Gastrocnemius medialis (tissue), 4 donors: ENCODE data around the gene CCT7. TPM values are rescaled to one million over a fixed set of nuclear protein-coding genes. Genes with fewer than 3 reads are reported as not detected.

Experiments used
- ATAC-seq, 2 donors: fragments of 150-250 bp; one replicate each; pipeline ENCODE4 v1.9.1; 2016
- DNase-seq, 2 donors: peaks; one replicate each; pipeline ENCODE4 v3.0.0-alpha.2; 2019
- H3K27ac ChIP-seq, 4 donors: fragments of 200-600 bp; sonication (generic); 1 replicate in 1 of 4; 2 replicates in 3 of 4; pipeline ENCODE4 v1.5.1; 2016 to 2018; ENCODE audit warnings: mild to moderate bottlenecking in 2 of 4, moderate library complexity in 1 of 4
- H3K27me3 ChIP-seq, 3 donors: fragments of 200-600 bp; sonication (generic) in 2 of 3; 1 replicate in 1 of 3; 2 replicates in 2 of 3; pipeline versions ENCODE4 v1.5.1 to v1.6.0; 2016 to 2019; ENCODE audit warnings: mild to moderate bottlenecking in 1 of 3, moderate library complexity in 1 of 3
- H3K36me3 ChIP-seq, 2 donors: fragments of 200-600 bp; sonication (generic) in 1 of 2; one replicate each; pipeline ENCODE4 v1.5.1; 2017 to 2018
- H3K4me1 ChIP-seq, 2 donors: fragments of 200-600 bp; sonication (generic) in 1 of 2; one replicate each; pipeline ENCODE4 v1.5.1; 2016 to 2017; ENCODE audit warnings: mild to moderate bottlenecking in 2 of 2
- H3K4me3 ChIP-seq, 4 donors: fragments of 200-600 bp; sonication (generic) in 3 of 4; 1 replicate in 1 of 4; 2 replicates in 3 of 4; pipeline ENCODE4 v1.5.1; 2016 to 2019; ENCODE audit warnings: mild to moderate bottlenecking in 2 of 4
- H3K9me3 ChIP-seq, 3 donors: fragments of 200-600 bp; sonication (generic) in 2 of 3; 1 replicate in 1 of 3; 2 replicates in 2 of 3; pipeline ENCODE4 v1.5.1; 2016 to 2019
- POLR2A ChIP-seq, 2 donors: fragments of 450-650 bp; IDR thresholded peaks; one replicate each; pipeline ENCODE4 v1.6.1; 2017; ENCODE audit warnings: antibody characterized with exemption in 2 of 2, mild to moderate bottlenecking in 2 of 2, moderate library complexity in 2 of 2
- in situ Hi-C, 4 donors: fragments of 200-750 bp; cut with MboI; loops; one replicate each; pipeline versions ENCODE4 v1.15.0 to v1.8.0; 2017; ENCODE audit warnings: low sequenced_read_pairs in 4 of 4
- intact Hi-C: fragments of 100-400 bp; cut with DNase I; formaldehyde crosslinking; loops from one replicate; pipeline ENCODE4 v1.15.1; 2023; ENCODE audit warnings: low total_unique reads
- total RNA-seq, 4 donors: library from RNA; depleted of rRNA; stranded (reverse); fragments of >200 nt; gene quantifications; one replicate each; pipeline versions ENCODE4 v1.1.0 to v1.2.3, GENCODE V29; 2016
- TF ChIP-seq, protein P1 (sequence below), 5 experiments: fragments of 450-650 bp in 3 of 5; fragments of 200-600 bp in 2 of 5; sonication (generic) in 2 of 5; IDR thresholded peaks in 4 of 5; conservative IDR thresholded peaks in 1 of 5; 1 replicate in 4 of 5; 2 replicates in 1 of 5; pipeline ENCODE4 v1.5.1; 2016 to 2019; ENCODE audit warnings: antibody characterized with exemption in 5 of 5, mild to moderate bottlenecking in 3 of 5, moderate library complexity in 3 of 5

CCT7 gene
- total RNA-seq, 4 donors from 2014 or later: 215 to 334 (median 284) TPM

DNA sequence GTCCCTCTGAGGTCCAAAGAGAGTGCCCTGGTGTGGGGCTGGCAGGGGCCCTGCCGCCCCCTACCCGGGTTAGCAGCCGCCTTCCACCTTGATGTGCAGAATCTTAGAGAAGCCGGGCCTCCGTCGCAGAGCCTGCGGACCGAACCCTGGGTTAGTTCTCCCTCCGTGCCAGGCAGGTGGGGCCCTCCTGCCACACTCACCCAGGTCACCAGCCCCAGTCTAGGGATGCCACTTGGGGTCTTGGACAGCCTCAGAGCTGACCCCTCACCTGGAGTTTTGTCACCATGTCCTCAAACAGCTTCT, 24.8 kb downstream of the CCT7 start:
- no peak for TF ChIP-seq POLR2A (IDR thresholded peaks at IDR 0.05)
- TF ChIP-seq, protein P1, sequence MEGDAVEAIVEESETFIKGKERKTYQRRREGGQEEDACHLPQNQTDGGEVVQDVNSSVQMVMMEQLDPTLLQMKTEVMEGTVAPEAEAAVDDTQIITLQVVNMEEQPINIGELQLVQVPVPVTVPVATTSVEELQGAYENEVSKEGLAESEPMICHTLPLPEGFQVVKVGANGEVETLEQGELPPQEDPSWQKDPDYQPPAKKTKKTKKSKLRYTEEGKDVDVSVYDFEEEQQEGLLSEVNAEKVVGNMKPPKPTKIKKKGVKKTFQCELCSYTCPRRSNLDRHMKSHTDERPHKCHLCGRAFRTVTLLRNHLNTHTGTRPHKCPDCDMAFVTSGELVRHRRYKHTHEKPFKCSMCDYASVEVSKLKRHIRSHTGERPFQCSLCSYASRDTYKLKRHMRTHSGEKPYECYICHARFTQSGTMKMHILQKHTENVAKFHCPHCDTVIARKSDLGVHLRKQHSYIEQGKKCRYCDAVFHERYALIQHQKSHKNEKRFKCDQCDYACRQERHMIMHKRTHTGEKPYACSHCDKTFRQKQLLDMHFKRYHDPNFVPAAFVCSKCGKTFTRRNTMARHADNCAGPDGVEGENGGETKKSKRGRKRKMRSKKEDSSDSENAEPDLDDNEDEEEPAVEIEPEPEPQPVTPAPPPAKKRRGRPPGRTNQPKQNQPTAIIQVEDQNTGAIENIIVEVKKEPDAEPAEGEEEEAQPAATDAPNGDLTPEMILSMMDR (IDR thresholded peaks at IDR 0.05 in 4 of 5, conservative IDR thresholded peaks at IDR 0.05 in 1 of 5): no peak
- intact Hi-C loops: no loop called here

DNA sequence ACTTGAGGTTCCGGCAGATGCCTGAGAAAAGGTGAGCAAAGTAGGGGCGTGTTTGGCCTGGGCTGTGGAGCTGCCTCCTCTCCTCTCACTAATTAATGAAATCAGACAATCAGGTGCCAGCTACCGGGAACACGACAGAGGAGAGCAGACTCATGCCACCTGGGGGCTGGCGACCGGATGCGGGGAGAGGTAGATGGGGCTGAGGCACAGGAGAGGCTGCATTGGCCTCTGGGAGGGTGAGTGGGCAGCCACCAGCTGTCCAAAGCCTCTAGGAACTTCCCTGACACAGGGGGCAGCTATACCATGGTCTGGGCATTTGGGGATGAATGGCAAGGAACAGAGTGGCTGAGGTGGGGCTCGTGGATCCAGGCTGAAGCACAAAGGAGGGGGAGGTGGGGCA, 25.2 kb downstream of the CCT7 start:
- DNase-seq: no peak
- intact Hi-C loops (no loop called here), in situ Hi-C loops (no loop called here)
- no peaks in the 10 kb centered on the region for H3K9me3 ChIP-seq
- H3K27me3 ChIP-seq: no peaks in the 10 kb centered on the region
- TF ChIP-seq POLR2A (IDR thresholded peaks at IDR 0.05): no peak
- TF ChIP-seq, protein P1 (IDR thresholded peaks at IDR 0.05 in 4 of 5, conservative IDR thresholded peaks at IDR 0.05 in 1 of 5): no peak
- H3K4me1 ChIP-seq: no peaks in the 10 kb centered on the region
- H3K4me3 ChIP-seq: no peak overlapping the region
- H3K27ac ChIP-seq: no peak overlapping the region
- no peak for ATAC-seq
- H3K36me3 ChIP-seq: peaks cover 0 to 8% of the 10 kb centered on the region in 2 donors

More for the DNA sequence above, 24.8 kb downstream of the CCT7 start:
- Histone ChIP-seq H3K4me3 (no peak overlapping the region), H3K36me3 (peaks cover 0 to 12% of the 10 kb centered on the region in 2 donors), H3K27ac (no peak overlapping the region), H3K9me3 (no peaks in the 10 kb centered on the region), H3K27me3 (no peaks in the 10 kb centered on the region), H3K4me1 (no peaks in the 10 kb centered on the region)
- no peak for ATAC-seq
- DNase-seq: no peak
- in situ Hi-C loops: no loop called here

DNA sequence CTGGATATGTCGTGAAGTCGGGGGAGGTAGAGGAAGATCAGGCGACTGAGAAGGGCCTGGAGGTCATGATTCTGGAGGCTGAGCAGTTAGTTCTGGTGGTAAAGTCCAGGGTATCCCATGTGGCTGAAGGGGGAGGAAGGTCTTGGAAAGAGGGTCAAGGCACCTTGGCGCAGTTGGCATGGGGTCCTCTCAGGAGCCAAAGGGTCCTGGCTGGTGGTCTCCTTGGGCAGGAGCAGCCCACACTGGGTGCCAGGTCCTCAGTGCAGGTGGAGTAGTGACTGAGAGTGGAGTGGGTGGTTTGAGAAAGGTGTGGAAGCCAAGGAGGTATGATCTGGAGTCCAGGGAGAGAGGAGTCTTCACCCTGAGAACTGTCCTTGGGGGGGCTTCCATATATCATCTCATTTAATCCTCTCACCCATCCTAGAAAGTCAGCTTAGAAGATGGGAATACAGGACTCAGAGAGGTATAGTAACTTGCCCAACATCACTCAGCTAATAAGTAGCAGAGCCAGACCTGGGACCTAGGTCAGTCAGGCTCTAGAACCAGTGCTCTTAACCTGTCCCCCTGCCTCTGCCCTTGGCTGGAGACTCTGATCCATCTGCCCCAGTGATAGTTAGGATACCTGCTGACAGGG, 25.7 kb downstream of the CCT7 start:
- Histone ChIP-seq H3K27me3 (no peaks in the 10 kb centered on the region), H3K36me3 (peaks cover 0 to 2% of the 10 kb centered on the region in 2 donors), H3K27ac (no peak overlapping the region), H3K4me1 (no peaks in the 10 kb centered on the region), H3K4me3 (no peak overlapping the region), H3K9me3 (no peaks in the 10 kb centered on the region)
- no peak for TF ChIP-seq POLR2A (IDR thresholded peaks at IDR 0.05)
- TF ChIP-seq, protein P1 (IDR thresholded peaks at IDR 0.05 in 4 of 5, conservative IDR thresholded peaks at IDR 0.05 in 1 of 5): no peak
- in situ Hi-C loops: no loop called here
- ATAC-seq: no peak
- DNase-seq: no peak
- intact Hi-C loops: no loop called here

DNA sequence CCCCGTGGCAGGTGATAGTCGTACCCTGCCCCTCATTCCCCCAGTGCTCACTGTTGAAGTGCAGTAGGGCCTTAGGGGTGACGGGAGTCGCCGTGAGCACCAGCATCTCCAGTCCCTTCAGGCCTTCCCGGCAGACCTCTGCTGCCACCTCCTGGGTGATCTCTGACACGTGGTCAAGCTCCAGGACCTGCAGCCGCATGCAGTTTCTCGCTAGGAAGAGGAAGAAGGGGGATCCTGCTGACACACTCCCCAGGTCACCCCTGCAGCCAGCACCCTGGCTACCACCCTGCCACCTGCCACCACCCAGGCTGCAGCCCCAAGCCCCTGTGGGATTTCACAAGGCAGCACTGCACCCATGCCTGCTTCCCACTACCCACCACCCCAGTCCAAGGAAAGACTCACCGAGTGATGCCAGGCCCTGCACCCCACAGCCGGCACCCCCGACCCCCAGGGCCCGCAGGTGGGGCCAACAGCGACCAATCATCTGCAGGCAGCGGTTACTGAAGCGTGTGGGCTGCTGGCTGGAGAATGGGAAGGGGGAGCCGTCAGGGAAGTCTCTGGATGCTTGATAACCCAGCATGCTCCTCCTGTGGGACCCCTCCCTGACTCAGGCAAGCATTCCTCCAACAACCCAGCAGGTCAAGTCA, 26.4 kb downstream of the CCT7 start:
- ATAC-seq: peak; percentile 32 to 77
- peak in 1 of 2 donors; percentile 25 for DNase-seq
- intact Hi-C loops (no loop called here), in situ Hi-C loops (no loop called here)
- no peaks in the 10 kb centered on the region for H3K36me3 ChIP-seq
- TF ChIP-seq, protein P1 (IDR thresholded peaks at IDR 0.05 in 4 of 5, conservative IDR thresholded peaks at IDR 0.05 in 1 of 5): peak in 3 of 5 experiments; percentile 12 to 51 (median 35)
- TF ChIP-seq POLR2A (IDR thresholded peaks at IDR 0.05): no peak
- H3K27me3 ChIP-seq: no peaks in the 10 kb centered on the region
- no peaks in the 10 kb centered on the region for H3K9me3 ChIP-seq
- no peaks in the 10 kb centered on the region for H3K4me1 ChIP-seq
- H3K27ac ChIP-seq: no peak overlapping the region
- no peak overlapping the region for H3K4me3 ChIP-seq
